ENCODE measurements around the gene REV3L. TPM values are rescaled to one million over a fixed set of nuclear protein-coding genes. Genes with fewer than 3 reads are reported as not detected.
"Not testable (repeated sequence)": the region's sequence is repeated elsewhere in the genome, so short reads cannot be mapped to it uniquely, and the experiment has no call there.

REV3L gene
- polyA plus RNA-seq, 1 of the 3 experiments (the other 2 are of a cell fraction) = 7.3 TPM

DNA sequence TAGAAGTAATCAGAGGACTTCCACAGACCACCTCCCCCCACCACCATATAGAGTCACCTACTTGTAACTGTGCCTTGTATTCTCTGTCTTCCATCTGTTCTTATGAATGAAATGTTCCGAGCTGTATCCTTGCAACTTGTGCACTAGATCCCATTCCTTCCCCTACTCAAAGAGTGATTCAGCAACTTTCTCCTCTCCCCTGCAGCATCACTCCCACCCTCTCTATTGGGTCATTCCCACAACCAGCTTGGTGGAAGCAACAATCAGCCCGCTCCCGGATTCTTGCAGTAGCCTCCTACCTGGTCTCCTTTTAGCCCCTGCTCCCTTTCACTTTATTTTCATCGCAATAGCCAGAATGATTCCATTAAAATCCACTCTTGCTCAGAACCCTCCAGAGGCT, 34.9 kb upstream of the REV3L start (continued):
- TF ChIP-seq, protein P1, sequence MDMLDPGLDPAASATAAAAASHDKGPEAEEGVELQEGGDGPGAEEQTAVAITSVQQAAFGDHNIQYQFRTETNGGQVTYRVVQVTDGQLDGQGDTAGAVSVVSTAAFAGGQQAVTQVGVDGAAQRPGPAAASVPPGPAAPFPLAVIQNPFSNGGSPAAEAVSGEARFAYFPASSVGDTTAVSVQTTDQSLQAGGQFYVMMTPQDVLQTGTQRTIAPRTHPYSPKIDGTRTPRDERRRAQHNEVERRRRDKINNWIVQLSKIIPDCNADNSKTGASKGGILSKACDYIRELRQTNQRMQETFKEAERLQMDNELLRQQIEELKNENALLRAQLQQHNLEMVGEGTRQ (IDR thresholded peaks at IDR 0.05; ENCODE audit: borderline replicate concordance, low read depth, low read length) = no peak
- TF ChIP-seq POLR2AphosphoS5 (IDR thresholded peaks at IDR 0.05; ENCODE audit: low read depth, low read length) = no peak

DNA sequence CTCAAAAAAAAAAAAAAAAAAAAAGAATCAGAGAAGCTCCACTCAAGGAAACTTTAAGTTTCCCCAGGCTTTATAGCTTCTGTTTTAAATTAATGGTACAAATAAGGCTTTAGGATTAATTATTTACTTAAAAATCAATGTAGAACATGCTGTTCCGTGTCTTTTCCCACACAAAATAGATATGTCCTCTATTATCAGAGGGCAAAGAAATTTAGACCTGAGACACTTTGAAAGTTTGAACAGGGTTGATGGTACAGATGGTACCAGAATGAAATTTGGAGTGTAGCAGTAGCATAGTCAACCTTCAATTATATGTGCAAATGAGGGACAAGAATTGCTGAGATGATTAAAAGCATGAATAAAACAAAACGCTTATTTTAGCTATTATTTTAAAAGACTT, 32.2 kb upstream of the REV3L start:
- H3K9me2 ChIP-seq = no peaks in the 10 kb centered on the region
- peaks cover 0 to 4% of the 10 kb centered on the region in 2 experiments for H3K36me3 ChIP-seq (replicated peaks in 1 of 2; ENCODE audit: control insufficient read depth in 1 of 2, insufficient read depth in 2 of 2, low read length in 1 of 2)
- ChIA-PET CTCF (no interaction called here), POLR2A (no interaction called here)
- H3K9ac ChIP-seq = no peak overlapping the region
- H3K9me3 ChIP-seq = no peaks in the 10 kb centered on the region
- H3K79me2 ChIP-seq (ENCODE audit: insufficient read depth) = no peaks in the 10 kb centered on the region
- no peak overlapping the region for H3K4me3 ChIP-seq (ENCODE audit: low read depth in 2 of 2, low read length in 1 of 2)
- no peaks in the 10 kb centered on the region; a peak in 1 of 4 replicates for H3K4me1 ChIP-seq (ENCODE audit: control insufficient read depth in 1 of 2, insufficient read depth in 2 of 2, low read depth in 1 of 2, low read length in 1 of 2)
- TF ChIP-seq MXI1 (IDR thresholded peaks at IDR 0.05; ENCODE audit: low read depth, low read length) (no peak), POLR2AphosphoS5 (IDR thresholded peaks at IDR 0.05; ENCODE audit: low read depth, low read length) (no peak), NRF1 (IDR thresholded peaks at IDR 0.05; ENCODE audit: low read depth, low read length) (no peak), RCOR1 (IDR thresholded peaks at IDR 0.05; ENCODE audit: low read length) (no peak), FOSL2 (IDR thresholded peaks at IDR 0.05; ENCODE audit: borderline replicate concordance, low read depth) (no peak), SIN3A (IDR thresholded peaks at IDR 0.05; ENCODE audit: borderline replicate concordance, low read depth, low read length) (no peak), FOXJ3 (CRISPR knock-in tag; IDR thresholded peaks at IDR 0.05) (no peak), YY1 (IDR thresholded peaks at IDR 0.05; ENCODE audit: low read depth) (no peak), JUND (IDR thresholded peaks at IDR 0.05) (no peak), SMC3 (IDR thresholded peaks at IDR 0.05; ENCODE audit: low read depth, low read length) (no peak), EZH2phosphoT487 (IDR thresholded peaks at IDR 0.05; ENCODE audit: borderline replicate concordance, low read depth) (no peak)
- TF ChIP-seq, protein P2, sequence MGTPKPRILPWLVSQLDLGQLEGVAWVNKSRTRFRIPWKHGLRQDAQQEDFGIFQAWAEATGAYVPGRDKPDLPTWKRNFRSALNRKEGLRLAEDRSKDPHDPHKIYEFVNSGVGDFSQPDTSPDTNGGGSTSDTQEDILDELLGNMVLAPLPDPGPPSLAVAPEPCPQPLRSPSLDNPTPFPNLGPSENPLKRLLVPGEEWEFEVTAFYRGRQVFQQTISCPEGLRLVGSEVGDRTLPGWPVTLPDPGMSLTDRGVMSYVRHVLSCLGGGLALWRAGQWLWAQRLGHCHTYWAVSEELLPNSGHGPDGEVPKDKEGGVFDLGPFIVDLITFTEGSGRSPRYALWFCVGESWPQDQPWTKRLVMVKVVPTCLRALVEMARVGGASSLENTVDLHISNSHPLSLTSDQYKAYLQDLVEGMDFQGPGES (IDR thresholded peaks at IDR 0.05; ENCODE audit: low read depth, low read length) = no peak
- TF ChIP-seq, protein P3, sequence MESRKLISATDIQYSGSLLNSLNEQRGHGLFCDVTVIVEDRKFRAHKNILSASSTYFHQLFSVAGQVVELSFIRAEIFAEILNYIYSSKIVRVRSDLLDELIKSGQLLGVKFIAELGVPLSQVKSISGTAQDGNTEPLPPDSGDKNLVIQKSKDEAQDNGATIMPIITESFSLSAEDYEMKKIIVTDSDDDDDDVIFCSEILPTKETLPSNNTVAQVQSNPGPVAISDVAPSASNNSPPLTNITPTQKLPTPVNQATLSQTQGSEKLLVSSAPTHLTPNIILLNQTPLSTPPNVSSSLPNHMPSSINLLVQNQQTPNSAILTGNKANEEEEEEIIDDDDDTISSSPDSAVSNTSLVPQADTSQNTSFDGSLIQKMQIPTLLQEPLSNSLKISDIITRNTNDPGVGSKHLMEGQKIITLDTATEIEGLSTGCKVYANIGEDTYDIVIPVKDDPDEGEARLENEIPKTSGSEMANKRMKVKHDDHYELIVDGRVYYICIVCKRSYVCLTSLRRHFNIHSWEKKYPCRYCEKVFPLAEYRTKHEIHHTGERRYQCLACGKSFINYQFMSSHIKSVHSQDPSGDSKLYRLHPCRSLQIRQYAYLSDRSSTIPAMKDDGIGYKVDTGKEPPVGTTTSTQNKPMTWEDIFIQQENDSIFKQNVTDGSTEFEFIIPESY (IDR thresholded peaks at IDR 0.05; ENCODE audit: borderline replicate concordance, low read depth) = no peak
- TF ChIP-seq, protein P1 (IDR thresholded peaks at IDR 0.05; ENCODE audit: borderline replicate concordance, low read depth, low read length) = no peak
- no peak overlapping the region for H3K4me2 ChIP-seq
- 94% methylated on average over 2 of the region's 2 CpGs for WGBS (ENCODE audit: low lambda C conversion rate)
- H3K27me3 ChIP-seq (ENCODE audit: insufficient read depth) = no peaks in the 10 kb centered on the region
- no peak overlapping the region for H3K27ac ChIP-seq (ENCODE audit: low read depth in 2 of 2, low read length in 1 of 2)
- H2AFZ ChIP-seq (ENCODE audit: low read depth) = no peak overlapping the region
- no peak for DNase-seq
- H4K20me1 ChIP-seq (ENCODE audit: insufficient read depth) = no peaks in the 10 kb centered on the region
- H3F3A ChIP-seq (replicated peaks; ENCODE audit: insufficient read depth) = no peaks in the 10 kb centered on the region

DNA sequence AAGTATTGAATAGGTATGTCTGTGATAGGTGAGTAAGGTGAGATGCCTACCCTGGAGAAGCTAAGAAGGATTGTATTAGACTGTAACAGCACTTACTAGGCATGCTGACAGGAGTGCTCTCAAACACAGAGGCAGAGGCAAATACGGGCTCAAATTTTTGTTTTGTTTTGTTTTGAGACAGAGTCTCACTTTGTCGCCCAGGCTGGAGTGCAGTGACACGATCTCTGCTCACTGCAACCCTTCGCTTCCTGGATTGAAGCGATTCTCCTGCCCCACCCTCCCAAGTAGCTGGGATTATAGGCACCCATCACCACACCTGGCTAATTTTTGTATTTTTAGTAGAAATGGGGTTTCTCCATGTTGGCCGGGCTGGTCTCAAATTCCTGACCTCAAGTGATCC, 31.5 kb upstream of the REV3L start:
- H3K4me3 ChIP-seq (ENCODE audit: low read depth in 2 of 2, low read length in 1 of 2); H3K9me3 ChIP-seq; H3K79me2 ChIP-seq (ENCODE audit: insufficient read depth); CTCF ChIA-PET; H3K27ac ChIP-seq (ENCODE audit: low read depth in 2 of 2, low read length in 1 of 2); H3K4me2 ChIP-seq; H4K20me1 ChIP-seq (ENCODE audit: insufficient read depth); H3F3A ChIP-seq (replicated peaks; ENCODE audit: insufficient read depth); H3K27me3 ChIP-seq (ENCODE audit: insufficient read depth); DNase-seq; H2AFZ ChIP-seq (ENCODE audit: low read depth); POLR2A ChIA-PET; H3K9me2 ChIP-seq; H3K4me1 ChIP-seq (ENCODE audit: control insufficient read depth in 1 of 2, insufficient read depth in 2 of 2, low read depth in 1 of 2, low read length in 1 of 2); H3K9ac ChIP-seq; H3K36me3 ChIP-seq (replicated peaks in 1 of 2; ENCODE audit: control insufficient read depth in 1 of 2, insufficient read depth in 2 of 2, low read length in 1 of 2): not testable (repeated sequence)
- 95% methylated on average over 6 of the region's 6 CpGs for WGBS (ENCODE audit: low lambda C conversion rate)

DNA sequence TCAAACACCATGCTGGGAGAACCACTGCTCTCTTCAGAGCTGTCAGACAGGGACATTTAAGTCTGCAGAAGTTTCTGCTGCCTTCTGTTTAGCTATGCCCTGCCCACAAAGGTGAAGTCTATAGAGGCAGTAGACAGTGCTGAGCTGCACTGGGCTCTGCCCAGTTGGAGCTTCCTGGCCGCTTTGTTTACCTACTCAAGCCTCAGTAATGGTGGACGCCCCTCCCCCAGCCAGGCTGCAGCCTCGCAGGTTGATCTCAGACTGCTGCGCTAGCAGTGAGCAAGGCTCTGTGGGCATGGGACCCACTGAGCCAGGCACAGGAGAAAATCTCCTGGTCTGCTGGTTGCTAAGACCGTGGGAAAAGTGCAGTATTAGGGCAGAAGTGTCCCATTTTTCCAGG, 24.2 kb upstream of the REV3L start:
- H3F3A ChIP-seq (replicated peaks; ENCODE audit: insufficient read depth); DNase-seq; H3K9ac ChIP-seq; H3K27ac ChIP-seq (ENCODE audit: low read depth in 2 of 2, low read length in 1 of 2); H3K27me3 ChIP-seq (ENCODE audit: insufficient read depth); H3K36me3 ChIP-seq (replicated peaks in 1 of 2; ENCODE audit: control insufficient read depth in 1 of 2, insufficient read depth in 2 of 2, low read length in 1 of 2); H3K9me2 ChIP-seq; H3K9me3 ChIP-seq; H3K4me2 ChIP-seq; H3K4me3 ChIP-seq (ENCODE audit: low read depth in 2 of 2, low read length in 1 of 2); H2AFZ ChIP-seq (ENCODE audit: low read depth); H4K20me1 ChIP-seq (ENCODE audit: insufficient read depth); POLR2A ChIA-PET: not testable (repeated sequence)
- peaks cover 11 to 13% of the 10 kb centered on the region in 2 experiments; a peak in 3 of 4 replicates for H3K4me1 ChIP-seq (ENCODE audit: control insufficient read depth in 1 of 2, insufficient read depth in 2 of 2, low read depth in 1 of 2, low read length in 1 of 2)
- 100% methylated on average over 1 of the region's 5 CpGs for WGBS (ENCODE audit: low lambda C conversion rate)
- CTCF ChIA-PET = interaction anchor here (1.2 kb wide), 1 partner anchor 16 kb away, joined by 3 read pairs; no protein-coding TSS in a partner anchor
- H3K79me2 ChIP-seq (ENCODE audit: insufficient read depth) = peaks cover 12% of the 10 kb centered on the region; the same call in 1 of the 2 replicates
